Measurements from ENCODE around the gene RCAN1. TPM values are rescaled to one million over a fixed set of nuclear protein-coding genes. Genes with fewer than 3 reads are reported as not detected.

Gene RCAN1
- total and polyA plus RNA-seq, 2 of the 8 experiments (the other 6 are each of a cell fraction or from before 2014, with no cell fraction given), result 1.7 to 6.4 TPM

- TF ChIP-seq USF2 (IDR thresholded peaks at IDR 0.05; ENCODE audit: low read length) (peak; percentile 98), ZNF274 (IDR thresholded peaks at IDR 0.05; ENCODE audit: borderline replicate concordance, extremely low read depth, low read length) (no peak), SP1 (IDR thresholded peaks at IDR 0.05; ENCODE audit: low read depth, low read length) (peak; percentile 76), SIN3A (conservative IDR thresholded peaks at IDR 0.05 in 1 of 2, IDR thresholded peaks at IDR 0.05 in 1 of 2; ENCODE audit: low read depth in 1 of 2, low read length in 2 of 2) (peak; percentile 96 to 98), CHD7 (IDR thresholded peaks at IDR 0.05; ENCODE audit: insufficient replicate concordance, low read length) (no peak), PHF8 (conservative IDR thresholded peaks at IDR 0.05; ENCODE audit: low read depth, low read length) (peak; percentile 29; the same call in 1 of the 2 replicates), KDM5A (IDR thresholded peaks at IDR 0.05; ENCODE audit: low read length) (no peak), ASH2L (IDR thresholded peaks at IDR 0.05; ENCODE audit: low read length) (no peak)
These were observed at the start of gene RCAN1 (continued) for GRCh38 chr21:34614628-34615486.
